Measurements from ENCODE around the gene PRKAR1B.

Gene PRKAR1B

GRCh38 chr7:509426-510130 lies 217.5 kb downstream of the PRKAR1B start:
- no peak for DNase-seq (ENCODE audit: low read depth)

DNA sequence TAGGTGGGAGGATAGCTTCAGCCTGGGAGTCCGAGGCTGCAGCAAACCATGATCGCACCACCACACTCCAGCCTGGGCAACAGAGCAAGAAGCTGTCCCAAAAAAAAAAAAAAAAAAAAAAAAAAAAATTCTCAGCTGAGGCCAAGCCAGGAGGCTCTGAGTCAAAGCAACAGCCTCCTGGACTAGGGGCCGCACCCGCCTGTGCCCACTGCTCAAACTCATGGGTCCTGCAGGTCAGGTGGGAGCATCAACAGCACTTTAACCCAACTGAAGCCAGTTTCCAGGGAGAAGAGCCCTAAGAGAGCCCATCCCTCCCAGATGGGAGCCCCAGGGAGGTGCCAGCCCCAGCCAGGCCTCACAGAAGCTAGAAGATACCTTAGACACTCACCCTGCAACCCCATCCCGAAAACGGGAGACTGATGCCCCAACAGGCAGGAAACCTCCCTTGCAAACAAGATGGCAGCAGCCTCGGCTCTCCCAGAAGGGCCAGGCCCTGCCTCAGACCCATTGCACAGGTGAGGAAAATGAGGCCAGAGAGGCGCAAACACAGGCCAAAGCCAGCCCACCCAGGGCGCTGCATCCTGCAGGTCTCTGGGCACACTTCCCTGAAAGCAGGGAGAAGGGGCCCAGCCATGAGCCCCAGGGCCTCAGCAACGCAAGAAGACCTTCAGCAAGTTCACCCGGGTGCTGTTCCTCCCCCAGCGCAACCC lies 218.5 kb downstream of the PRKAR1B start:
- DNase-seq (ENCODE audit: low read depth): no peak

DNA sequence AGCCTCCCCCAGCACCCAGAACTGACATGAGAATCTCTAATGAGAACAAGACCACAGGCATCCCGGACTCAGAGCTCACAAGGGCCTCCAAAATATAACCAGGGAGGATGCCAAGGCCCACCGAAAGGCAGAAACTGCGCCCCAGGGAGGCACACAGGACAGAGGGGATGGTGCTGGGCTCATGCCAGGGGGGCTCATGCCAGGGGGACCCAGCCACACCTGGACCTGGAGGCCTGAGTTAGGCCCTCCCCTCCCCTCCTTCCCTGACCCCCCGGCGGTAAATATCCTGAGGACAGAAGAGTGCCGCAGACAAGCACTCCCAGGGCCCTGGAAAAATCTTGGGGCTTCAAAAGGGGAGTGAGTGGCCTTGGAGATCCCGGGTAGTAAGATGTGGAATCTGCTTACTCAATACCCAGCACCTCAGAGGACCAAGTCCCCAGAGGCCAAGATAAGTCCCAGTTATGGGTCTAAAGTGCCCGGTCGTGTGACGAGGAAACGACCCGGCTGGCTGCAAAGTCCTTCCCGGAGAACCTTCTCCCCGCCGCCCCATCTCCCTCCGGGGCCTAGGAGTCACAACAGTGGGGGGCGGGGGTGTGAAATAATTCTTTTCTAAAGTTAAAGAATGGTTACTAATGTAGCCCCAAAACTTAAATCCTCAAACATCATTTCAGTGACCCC lies 219.3 kb downstream of the PRKAR1B start:
- DNase-seq (ENCODE audit: low read depth): no peak

GRCh38 chr7:506921-507622 lies 220.0 kb downstream of the PRKAR1B start:
- DNase-seq (ENCODE audit: low read depth): no peak

DNA sequence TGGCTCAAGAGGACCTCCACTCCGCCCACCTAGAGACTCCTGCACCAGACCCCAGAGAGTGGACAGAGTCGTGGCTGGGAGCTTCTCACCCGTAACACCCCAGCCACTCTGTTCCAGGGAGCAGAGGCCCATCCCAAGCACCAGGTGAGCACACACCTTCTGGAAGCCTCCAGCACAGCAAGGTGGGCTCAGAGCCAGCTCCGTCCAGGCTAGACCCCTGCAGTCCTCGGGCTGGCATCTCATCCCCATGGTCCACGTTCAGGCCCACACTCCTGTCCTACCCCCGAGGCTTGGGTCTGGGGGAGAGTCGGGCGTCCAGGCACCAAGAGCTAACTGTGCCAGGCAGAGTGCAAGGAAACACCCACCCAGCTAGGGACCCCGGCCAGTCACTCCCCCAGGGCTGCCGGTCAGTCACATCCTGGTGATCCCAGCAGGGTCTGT lies 220.7 kb downstream of the PRKAR1B start:
- DNase-seq (ENCODE audit: low read depth): no peak

DNA sequence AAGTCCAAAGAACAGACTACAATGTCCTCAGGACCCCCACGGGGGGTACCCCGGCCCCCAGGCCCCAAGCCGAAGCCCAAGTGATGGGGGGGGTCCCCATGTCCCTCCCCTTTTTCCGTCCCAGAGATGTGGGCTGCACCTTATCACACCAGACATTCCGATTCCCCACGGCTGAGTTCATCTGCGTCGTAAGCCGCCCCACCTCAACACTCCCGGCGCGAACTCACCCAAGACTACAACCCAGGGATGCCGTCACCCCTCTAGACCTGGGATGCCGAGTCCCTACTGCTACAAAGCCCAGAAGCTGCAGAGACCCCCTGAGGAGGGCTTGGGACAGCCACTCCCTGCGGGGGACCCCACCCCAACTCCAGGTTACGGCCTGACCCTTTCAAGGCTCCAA lies 221.9 kb downstream of the PRKAR1B start:
- DNase-seq (ENCODE audit: low read depth): no peak

DNA sequence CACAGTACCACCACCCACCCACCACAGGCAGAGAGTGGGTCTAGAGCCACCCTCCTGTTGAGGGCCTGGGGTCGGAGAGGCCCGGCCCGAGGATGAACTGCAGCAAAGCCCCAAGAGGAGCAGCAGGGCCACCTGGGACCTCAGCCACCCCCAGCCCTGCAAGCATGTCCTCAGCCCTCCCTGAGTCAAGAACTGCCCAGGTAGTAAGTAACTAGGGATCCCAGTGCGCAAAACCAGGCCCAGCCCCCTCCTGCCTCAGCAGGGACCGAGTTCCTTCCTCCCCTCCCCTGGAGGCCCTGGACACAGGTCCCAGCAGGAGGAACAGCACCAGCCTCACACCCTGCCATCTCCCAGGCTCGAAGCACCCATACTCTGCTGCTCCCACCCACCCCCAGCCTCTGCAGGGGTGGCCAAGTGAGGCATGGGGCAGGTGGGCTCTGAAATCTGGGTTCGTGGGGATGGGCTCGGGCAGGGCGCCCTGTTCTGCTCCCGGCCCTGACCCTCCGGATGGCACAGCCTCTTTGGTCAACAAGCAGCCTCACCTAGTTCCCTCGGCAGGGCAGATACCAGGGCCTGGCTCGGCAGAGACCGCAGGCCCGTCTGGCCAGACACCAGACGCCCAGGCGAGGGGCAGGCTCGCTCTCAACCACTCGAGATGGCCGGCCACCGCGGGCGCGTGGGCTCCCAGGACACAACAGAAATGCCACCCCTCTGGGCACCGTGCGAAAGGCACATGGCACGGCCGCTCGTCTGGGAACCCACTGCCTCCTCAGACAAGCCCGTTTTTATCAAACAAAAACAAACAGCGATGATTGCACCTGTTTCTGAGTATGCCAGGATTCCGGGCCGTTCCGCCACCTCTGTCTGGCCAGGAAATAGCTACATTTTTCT lies 222.6 kb downstream of the PRKAR1B start:
- DNase-seq (ENCODE audit: low read depth): no peak

- no peak for DNase-seq (ENCODE audit: low read depth)
Measured at GRCh38 chr7:503575-504111, 223.4 kb downstream of the PRKAR1B start.

DNA sequence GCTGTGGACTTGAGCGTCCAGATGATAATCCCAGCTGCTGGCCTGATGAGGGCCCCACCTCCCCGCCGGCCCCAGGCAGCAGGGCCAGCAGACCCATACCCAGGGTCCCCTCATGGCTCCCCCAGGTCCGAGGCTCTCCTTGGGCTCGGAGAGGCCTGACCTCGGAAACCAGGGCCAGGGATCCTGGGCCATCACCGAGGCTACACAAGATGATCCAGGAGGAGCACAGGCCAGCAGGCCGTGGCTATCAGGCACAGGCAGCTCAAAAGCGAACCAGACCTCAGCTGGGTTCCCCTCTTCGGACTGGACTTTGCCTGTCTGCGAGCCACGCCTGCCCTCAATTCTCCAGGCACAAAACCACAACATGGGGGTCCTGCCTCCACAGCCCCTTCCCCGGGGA lies 224.8 kb downstream of the PRKAR1B start:
- DNase-seq (ENCODE audit: low read depth): no peak

GRCh38 chr7:501526-501925 lies 225.6 kb downstream of the PRKAR1B start:
- no peak for DNase-seq (ENCODE audit: low read depth)

GRCh38 chr7:500521-501420 lies 226.3 kb downstream of the PRKAR1B start:
- no peak for DNase-seq (ENCODE audit: low read depth)

DNA sequence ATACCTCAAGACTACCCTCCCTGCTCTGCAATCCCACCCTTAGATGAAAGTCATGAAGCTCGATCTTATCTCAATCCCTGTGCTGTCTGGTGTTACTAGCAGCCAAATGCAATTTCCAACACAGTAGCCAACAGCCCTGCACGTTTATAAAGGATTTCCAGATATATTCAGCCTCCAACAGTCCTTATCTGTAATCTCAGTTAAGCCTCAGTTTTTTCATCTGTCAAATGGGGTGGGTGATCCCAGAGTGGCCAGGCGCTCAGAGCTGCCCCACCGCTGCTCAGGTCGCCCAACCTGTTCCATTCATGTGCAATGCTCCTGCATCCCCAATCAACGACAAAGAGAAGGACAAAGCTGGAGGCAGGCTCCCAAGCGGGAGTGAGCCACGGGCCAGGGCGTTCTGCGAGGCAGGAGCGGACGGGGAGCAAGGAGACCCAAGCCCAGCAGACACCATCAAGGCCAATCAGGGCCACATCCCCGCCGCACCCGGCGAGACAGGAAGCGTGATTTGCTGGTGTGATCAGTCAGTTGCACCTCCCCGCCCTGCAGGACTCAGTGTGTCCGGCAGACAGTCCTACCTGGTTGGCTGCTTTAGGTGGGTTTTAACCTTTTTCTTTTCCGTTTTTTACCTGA lies 227.1 kb downstream of the PRKAR1B start:
- no peak for DNase-seq (ENCODE audit: low read depth)

Measured in stromal cell of bone marrow (primary cell).